ENCODE results near the gene C16orf92. TPM values are rescaled to one million over a fixed set of nuclear protein-coding genes. Genes with fewer than 3 reads are reported as not detected.

The C16orf92 gene
- total RNA-seq, 1 donor from 2014 or later: not detected

GRCh38 chr16:30004811-30005242 is 18.2 kb upstream of the C16orf92 start:
- Histone ChIP-seq H3K9ac (ENCODE audit: low read depth in 1 of 3, low read length in 3 of 3) (no peak overlapping the region), H3K9me3 (ENCODE audit: control insufficient read depth in 3 of 3, low read length in 3 of 3) (no peaks in the 10 kb centered on the region), H3K4me1 (ENCODE audit: control insufficient read depth in 3 of 3, insufficient read depth in 3 of 3, low read length in 3 of 3) (peaks cover 0 to 5% (median 2%) of the 10 kb centered on the region in 3 donors), H3K36me3 (ENCODE audit: control insufficient read depth in 3 of 3, insufficient read depth in 3 of 3, low read length in 3 of 3) (peaks cover 2 to 15% (median 14%) of the 10 kb centered on the region in 3 donors), H3K4me3 (ENCODE audit: low read length in 3 of 3) (no peak overlapping the region), H3K27me3 (ENCODE audit: control insufficient read depth in 3 of 3, insufficient read depth in 3 of 3, low read length in 3 of 3) (peaks cover 12 to 23% (median 22%) of the 10 kb centered on the region in 3 donors), H3K27ac (ENCODE audit: low read depth, low read length) (no peak overlapping the region)

GRCh38 chr16:30005341-30006094 is 17.5 kb upstream of the C16orf92 start:
- peaks cover 4 to 6% (median 5%) of the 10 kb centered on the region in 3 donors for H3K4me1 ChIP-seq (ENCODE audit: control insufficient read depth in 3 of 3, insufficient read depth in 3 of 3, low read length in 3 of 3)
- peaks cover 0 to 11% (median 11%) of the 10 kb centered on the region in 3 donors for H3K36me3 ChIP-seq (ENCODE audit: control insufficient read depth in 3 of 3, insufficient read depth in 3 of 3, low read length in 3 of 3)
- no peaks in the 10 kb centered on the region for H3K9me3 ChIP-seq (ENCODE audit: control insufficient read depth in 3 of 3, low read length in 3 of 3)
- H3K27me3 ChIP-seq (ENCODE audit: control insufficient read depth in 3 of 3, insufficient read depth in 3 of 3, low read length in 3 of 3): peaks cover 19 to 30% (median 29%) of the 10 kb centered on the region in 3 donors
- H3K27ac ChIP-seq (ENCODE audit: low read depth, low read length): no peak overlapping the region
- H3K9ac ChIP-seq (ENCODE audit: low read depth in 1 of 3, low read length in 3 of 3): no peak overlapping the region
- peak overlapping the region in 1 of 3 donors; percentile 45 for H3K4me3 ChIP-seq (ENCODE audit: low read length in 3 of 3)

- Histone ChIP-seq H3K4me1 (ENCODE audit: control insufficient read depth in 3 of 3, insufficient read depth in 3 of 3, low read length in 3 of 3) (peaks cover 5 to 9% (median 6%) of the 10 kb centered on the region in 3 donors), H3K9me3 (ENCODE audit: control insufficient read depth in 3 of 3, low read length in 3 of 3) (no peaks in the 10 kb centered on the region), H3K27ac (ENCODE audit: low read depth, low read length) (no peak overlapping the region), H3K27me3 (ENCODE audit: control insufficient read depth in 3 of 3, insufficient read depth in 3 of 3, low read length in 3 of 3) (peaks cover 23 to 33% (median 30%) of the 10 kb centered on the region in 3 donors), H3K9ac (ENCODE audit: low read depth in 1 of 3, low read length in 3 of 3) (no peak overlapping the region), H3K36me3 (ENCODE audit: control insufficient read depth in 3 of 3, insufficient read depth in 3 of 3, low read length in 3 of 3) (peaks cover 0 to 10% (median 9%) of the 10 kb centered on the region in 3 donors), H3K4me3 (ENCODE audit: low read length in 3 of 3) (no peak overlapping the region)
These were observed 16.9 kb upstream of the C16orf92 start for GRCh38 chr16:30006095-30006473.

GRCh38 chr16:30006659-30007377 is 16.2 kb upstream of the C16orf92 start:
- Histone ChIP-seq H3K36me3 (ENCODE audit: control insufficient read depth in 3 of 3, insufficient read depth in 3 of 3, low read length in 3 of 3) (peaks cover 0 to 10% (median 6%) of the 10 kb centered on the region in 3 donors), H3K27ac (ENCODE audit: low read depth, low read length) (no peak overlapping the region), H3K4me1 (ENCODE audit: control insufficient read depth in 3 of 3, insufficient read depth in 3 of 3, low read length in 3 of 3) (peaks cover 5 to 9% (median 7%) of the 10 kb centered on the region in 3 donors), H3K27me3 (ENCODE audit: control insufficient read depth in 3 of 3, insufficient read depth in 3 of 3, low read length in 3 of 3) (peaks cover 28 to 38% (median 33%) of the 10 kb centered on the region in 3 donors), H3K4me3 (ENCODE audit: low read length in 3 of 3) (no peak overlapping the region), H3K9ac (ENCODE audit: low read depth in 1 of 3, low read length in 3 of 3) (no peak overlapping the region), H3K9me3 (ENCODE audit: control insufficient read depth in 3 of 3, low read length in 3 of 3) (no peaks in the 10 kb centered on the region)

- Histone ChIP-seq H3K4me3 (ENCODE audit: low read length in 3 of 3) (no peak overlapping the region), H3K27me3 (ENCODE audit: control insufficient read depth in 3 of 3, insufficient read depth in 3 of 3, low read length in 3 of 3) (peaks cover 32 to 44% (median 38%) of the 10 kb centered on the region in 3 donors), H3K4me1 (ENCODE audit: control insufficient read depth in 3 of 3, insufficient read depth in 3 of 3, low read length in 3 of 3) (peaks cover 5 to 13% (median 7%) of the 10 kb centered on the region in 3 donors), H3K36me3 (ENCODE audit: control insufficient read depth in 3 of 3, insufficient read depth in 3 of 3, low read length in 3 of 3) (peaks cover 0 to 6% (median 0%) of the 10 kb centered on the region in 3 donors), H3K27ac (ENCODE audit: low read depth, low read length) (no peak overlapping the region), H3K9ac (ENCODE audit: low read depth in 1 of 3, low read length in 3 of 3) (no peak overlapping the region), H3K9me3 (ENCODE audit: control insufficient read depth in 3 of 3, low read length in 3 of 3) (no peaks in the 10 kb centered on the region)
These were observed 15.6 kb upstream of the C16orf92 start for GRCh38 chr16:30007378-30007895.

GRCh38 chr16:30009085-30009862 is 13.7 kb upstream of the C16orf92 start:
- peaks cover 5 to 13% (median 7%) of the 10 kb centered on the region in 3 donors for H3K4me1 ChIP-seq (ENCODE audit: control insufficient read depth in 3 of 3, insufficient read depth in 3 of 3, low read length in 3 of 3)
- H3K9me3 ChIP-seq (ENCODE audit: control insufficient read depth in 3 of 3, low read length in 3 of 3): no peaks in the 10 kb centered on the region
- peaks cover 36 to 44% (median 38%) of the 10 kb centered on the region in 3 donors for H3K27me3 ChIP-seq (ENCODE audit: control insufficient read depth in 3 of 3, insufficient read depth in 3 of 3, low read length in 3 of 3)
- no peak overlapping the region for H3K27ac ChIP-seq (ENCODE audit: low read depth, low read length)
- H3K36me3 ChIP-seq (ENCODE audit: control insufficient read depth in 3 of 3, insufficient read depth in 3 of 3, low read length in 3 of 3): peaks cover 0 to 3% (median 0%) of the 10 kb centered on the region in 3 donors
- no peak overlapping the region for H3K9ac ChIP-seq (ENCODE audit: low read depth in 1 of 3, low read length in 3 of 3)
- no peak overlapping the region for H3K4me3 ChIP-seq (ENCODE audit: low read length in 3 of 3)

GRCh38 chr16:30009990-30010843 is 12.8 kb upstream of the C16orf92 start:
- peaks cover 5 to 13% (median 7%) of the 10 kb centered on the region in 3 donors for H3K4me1 ChIP-seq (ENCODE audit: control insufficient read depth in 3 of 3, insufficient read depth in 3 of 3, low read length in 3 of 3)
- H3K27ac ChIP-seq (ENCODE audit: low read depth, low read length): no peak overlapping the region
- H3K27me3 ChIP-seq (ENCODE audit: control insufficient read depth in 3 of 3, insufficient read depth in 3 of 3, low read length in 3 of 3): peaks cover 36 to 44% (median 38%) of the 10 kb centered on the region in 3 donors
- no peaks in the 10 kb centered on the region for H3K9me3 ChIP-seq (ENCODE audit: control insufficient read depth in 3 of 3, low read length in 3 of 3)
- H3K36me3 ChIP-seq (ENCODE audit: control insufficient read depth in 3 of 3, insufficient read depth in 3 of 3, low read length in 3 of 3): peaks cover 0 to 3% (median 0%) of the 10 kb centered on the region in 3 donors
- H3K4me3 ChIP-seq (ENCODE audit: low read length in 3 of 3): peak overlapping the region in 1 of 3 donors; percentile 29
- H3K9ac ChIP-seq (ENCODE audit: low read depth in 1 of 3, low read length in 3 of 3): no peak overlapping the region

- H3K36me3 ChIP-seq (ENCODE audit: control insufficient read depth in 3 of 3, insufficient read depth in 3 of 3, low read length in 3 of 3): peaks cover 0 to 1% (median 0%) of the 10 kb centered on the region in 3 donors
- peaks cover 36 to 44% (median 38%) of the 10 kb centered on the region in 3 donors for H3K27me3 ChIP-seq (ENCODE audit: control insufficient read depth in 3 of 3, insufficient read depth in 3 of 3, low read length in 3 of 3)
- H3K9me3 ChIP-seq (ENCODE audit: control insufficient read depth in 3 of 3, low read length in 3 of 3): no peaks in the 10 kb centered on the region
- peaks cover 0 to 13% (median 5%) of the 10 kb centered on the region in 3 donors for H3K4me1 ChIP-seq (ENCODE audit: control insufficient read depth in 3 of 3, insufficient read depth in 3 of 3, low read length in 3 of 3)
- no peak within 1 kb of the TSS for H3K9ac ChIP-seq (ENCODE audit: low read depth in 1 of 3, low read length in 3 of 3)
- peak within 1 kb of the TSS in 2 of 3 donors; percentile 29 to 40 for H3K4me3 ChIP-seq (ENCODE audit: low read length in 3 of 3)
- no peak within 1 kb of the TSS for H3K27ac ChIP-seq (ENCODE audit: low read depth, low read length)
These were observed 11.9 kb upstream of the C16orf92 start, which contains the start of gene DOC2A for GRCh38 chr16:30010844-30011713. Gene DOC2A, minus strand, starts transcription at chr16:30011027. Its CDS starts 805 bp downstream, at chr16:30010222.

Data from skeletal muscle tissue (tissue), 4 donors.